ENCODE data around the gene BSND. TPM values are rescaled to one million over a fixed set of nuclear protein-coding genes. Genes with fewer than 3 reads are reported as not detected.

Gene BSND
- total RNA-seq, 3 donors from 2014 or later, result not detected

DNA sequence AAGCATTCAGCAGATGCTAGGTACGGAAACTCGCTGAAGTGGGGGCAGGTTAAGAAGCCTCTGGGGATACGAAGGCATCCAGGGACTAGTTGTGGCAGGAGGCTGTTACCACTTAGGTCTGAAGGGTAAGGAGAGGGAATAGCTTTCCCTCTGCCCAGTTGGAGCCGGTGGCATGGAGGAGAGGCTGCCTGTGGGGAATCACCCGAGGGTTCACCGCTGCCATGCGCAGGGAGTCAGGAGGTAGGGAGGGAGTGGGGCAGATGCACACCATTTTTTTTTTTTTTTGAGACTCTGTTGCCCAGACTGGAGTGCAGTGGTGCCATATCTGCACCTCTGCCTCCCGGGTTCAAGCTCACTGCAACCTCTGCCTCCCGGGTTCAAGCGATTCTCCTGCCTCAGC lies 46.7 kb downstream of the BSND start:
- no peaks in the 10 kb centered on the region for H3K4me1 ChIP-seq (ENCODE audit: low read depth)
- H3K9me3 ChIP-seq, result no peaks in the 10 kb centered on the region
- no peaks in the 10 kb centered on the region for H3K36me3 ChIP-seq (ENCODE audit: low read depth)
- TF ChIP-seq, protein P1, sequence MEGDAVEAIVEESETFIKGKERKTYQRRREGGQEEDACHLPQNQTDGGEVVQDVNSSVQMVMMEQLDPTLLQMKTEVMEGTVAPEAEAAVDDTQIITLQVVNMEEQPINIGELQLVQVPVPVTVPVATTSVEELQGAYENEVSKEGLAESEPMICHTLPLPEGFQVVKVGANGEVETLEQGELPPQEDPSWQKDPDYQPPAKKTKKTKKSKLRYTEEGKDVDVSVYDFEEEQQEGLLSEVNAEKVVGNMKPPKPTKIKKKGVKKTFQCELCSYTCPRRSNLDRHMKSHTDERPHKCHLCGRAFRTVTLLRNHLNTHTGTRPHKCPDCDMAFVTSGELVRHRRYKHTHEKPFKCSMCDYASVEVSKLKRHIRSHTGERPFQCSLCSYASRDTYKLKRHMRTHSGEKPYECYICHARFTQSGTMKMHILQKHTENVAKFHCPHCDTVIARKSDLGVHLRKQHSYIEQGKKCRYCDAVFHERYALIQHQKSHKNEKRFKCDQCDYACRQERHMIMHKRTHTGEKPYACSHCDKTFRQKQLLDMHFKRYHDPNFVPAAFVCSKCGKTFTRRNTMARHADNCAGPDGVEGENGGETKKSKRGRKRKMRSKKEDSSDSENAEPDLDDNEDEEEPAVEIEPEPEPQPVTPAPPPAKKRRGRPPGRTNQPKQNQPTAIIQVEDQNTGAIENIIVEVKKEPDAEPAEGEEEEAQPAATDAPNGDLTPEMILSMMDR (IDR thresholded peaks at IDR 0.05), result no peak
- DNase-seq (no peak), ATAC-seq (no peak)
- intact Hi-C loops (cut with DNase I, micrococcal nuclease), result no loop called here
- H3K4me3 ChIP-seq, result no peak overlapping the region

DNA sequence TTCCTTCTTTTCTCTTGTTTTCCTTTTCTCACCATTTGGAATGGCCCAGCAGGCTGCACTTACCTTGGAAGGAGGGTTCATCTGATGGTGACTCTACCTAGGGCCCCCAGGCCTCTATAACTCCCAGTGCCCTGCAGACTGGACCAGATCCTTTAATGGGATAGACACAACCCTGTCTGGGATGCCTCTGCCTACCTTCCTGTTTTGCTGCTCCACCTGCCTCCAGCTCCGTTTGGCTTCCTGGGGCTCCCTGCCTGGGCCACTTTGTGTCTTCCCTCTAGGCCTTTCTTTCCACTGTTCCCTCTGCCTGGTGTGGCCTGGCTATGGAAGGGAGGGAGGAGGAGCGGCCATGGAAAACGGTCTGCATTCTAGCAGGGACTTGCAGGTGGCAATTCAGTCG lies 48.1 kb downstream of the BSND start:
- no peak overlapping the region for H3K4me3 ChIP-seq
- H3K36me3 ChIP-seq (ENCODE audit: low read depth), result no peaks in the 10 kb centered on the region
- intact Hi-C loops (cut with DNase I, micrococcal nuclease), result no loop called here
- no peak for ATAC-seq
- H3K4me1 ChIP-seq (ENCODE audit: low read depth), result no peaks in the 10 kb centered on the region
- H3K9me3 ChIP-seq, result no peaks in the 10 kb centered on the region
- DNase-seq, result no peak
- TF ChIP-seq, protein P1 (IDR thresholded peaks at IDR 0.05), result no peak

DNA sequence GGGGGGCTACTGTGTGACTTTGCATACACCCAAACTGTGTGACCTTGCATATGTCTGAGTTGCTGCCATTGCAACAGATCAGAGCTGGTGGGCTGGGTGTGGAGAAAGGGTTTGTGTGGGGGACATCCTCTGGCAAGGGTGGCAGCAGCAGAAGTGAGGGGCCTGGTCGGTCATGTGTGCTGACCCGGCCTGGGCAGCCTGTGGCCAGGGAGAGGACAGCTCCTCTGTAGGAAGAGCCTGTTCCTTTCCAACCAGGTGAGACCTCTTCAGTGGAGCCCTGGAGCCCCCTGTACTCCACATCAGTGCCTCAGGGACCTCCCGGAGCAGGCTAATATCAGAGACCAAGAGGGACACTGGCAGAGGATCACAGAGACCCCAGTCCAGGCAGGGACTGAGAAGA lies 48.9 kb downstream of the BSND start:
- H3K4me1 ChIP-seq (ENCODE audit: low read depth), result no peaks in the 10 kb centered on the region
- TF ChIP-seq, protein P1 (IDR thresholded peaks at IDR 0.05), result no peak
- DNase-seq (no peak), ATAC-seq (no peak)
- H3K9me3 ChIP-seq, result no peaks in the 10 kb centered on the region
- H3K4me3 ChIP-seq, result no peak overlapping the region
- intact Hi-C loops (cut with DNase I, micrococcal nuclease), result no loop called here
- no peaks in the 10 kb centered on the region for H3K36me3 ChIP-seq (ENCODE audit: low read depth)

DNA sequence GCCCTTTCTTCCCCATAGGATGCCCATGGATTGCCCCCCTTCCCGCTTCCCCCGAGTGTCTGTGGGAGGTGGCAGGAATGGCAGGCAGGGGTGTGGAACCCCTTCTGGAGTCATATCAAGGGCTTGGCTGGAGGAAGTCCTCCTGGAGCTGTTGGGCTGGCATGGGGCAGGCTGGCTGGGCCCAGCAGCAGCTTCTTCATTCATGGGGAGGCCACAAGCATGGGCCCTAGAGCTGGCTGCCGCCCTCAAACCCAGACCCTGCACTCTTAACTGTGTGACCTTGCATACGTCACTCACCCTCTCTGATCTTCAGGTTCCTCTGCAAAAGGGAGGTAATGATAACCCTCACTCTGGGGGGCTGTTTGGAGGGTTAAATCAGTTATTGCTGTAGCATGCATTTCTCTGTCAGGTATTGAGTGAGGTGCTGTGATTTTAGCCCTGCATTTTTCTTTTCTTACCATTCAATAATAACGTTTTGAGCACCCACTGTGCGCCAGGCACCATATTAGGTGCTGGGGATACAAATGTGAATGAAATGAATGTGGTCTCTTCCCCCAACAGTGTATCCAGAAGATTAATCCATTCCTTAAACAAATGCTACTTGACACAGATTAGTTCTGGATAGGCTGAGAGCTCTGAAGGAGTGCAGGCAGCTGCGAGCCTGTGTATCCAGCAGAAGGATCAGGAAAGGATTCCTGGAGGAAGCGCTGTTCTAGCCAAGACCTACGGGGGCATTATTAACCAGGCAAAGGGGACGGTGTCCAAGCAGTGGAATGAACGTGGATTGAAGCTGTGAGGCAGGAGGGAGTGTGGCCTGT lies 49.9 kb downstream of the BSND start:
- TF ChIP-seq, protein P1 (IDR thresholded peaks at IDR 0.05), result no peak
- H3K4me1 ChIP-seq (ENCODE audit: low read depth), result no peaks in the 10 kb centered on the region
- H3K4me3 ChIP-seq, result no peak overlapping the region
- ATAC-seq, result no peak
- intact Hi-C loops (cut with DNase I, micrococcal nuclease), result no loop called here
- H3K9me3 ChIP-seq, result no peaks in the 10 kb centered on the region
- no peak for DNase-seq
- H3K36me3 ChIP-seq (ENCODE audit: low read depth), result no peaks in the 10 kb centered on the region

DNA sequence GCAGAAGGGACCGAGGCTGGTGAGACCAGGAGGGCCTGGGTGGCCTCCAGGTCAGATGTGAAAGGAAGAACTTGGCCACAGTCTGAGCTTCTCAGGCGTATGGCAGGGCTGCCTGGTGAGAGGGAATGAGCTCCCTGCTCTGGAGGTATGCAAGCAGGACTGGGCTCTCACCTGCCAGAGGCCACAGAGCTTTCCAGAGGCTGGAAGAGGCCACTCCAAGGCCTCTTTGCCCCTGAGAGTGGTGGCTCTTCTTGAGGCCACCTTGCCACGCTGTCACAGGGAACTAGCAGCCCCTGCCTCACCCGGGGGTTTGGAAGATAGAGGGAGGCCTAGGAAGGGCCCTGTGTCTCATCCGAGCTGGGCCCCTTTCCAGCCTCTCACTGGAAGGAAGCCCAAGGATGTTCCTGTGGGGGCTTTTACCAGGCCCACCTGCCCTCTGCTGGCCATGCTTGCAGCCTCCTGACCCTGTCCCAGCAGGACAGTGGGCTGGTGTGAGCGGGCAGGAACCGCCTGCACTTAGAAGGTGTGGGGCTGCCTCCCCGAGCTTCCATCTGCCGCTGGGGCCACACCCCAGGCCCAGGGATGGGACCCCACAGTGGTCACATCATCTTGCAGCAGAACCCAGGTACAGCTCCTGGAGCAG lies 50.7 kb downstream of the BSND start:
- intact Hi-C loops (cut with DNase I, micrococcal nuclease), result no loop called here
- TF ChIP-seq, protein P1 (IDR thresholded peaks at IDR 0.05), result no peak
- no peaks in the 10 kb centered on the region for H3K36me3 ChIP-seq (ENCODE audit: low read depth)
- DNase-seq (no peak), ATAC-seq (no peak)
- no peak overlapping the region for H3K4me3 ChIP-seq
- no peaks in the 10 kb centered on the region for H3K9me3 ChIP-seq
- no peaks in the 10 kb centered on the region for H3K4me1 ChIP-seq (ENCODE audit: low read depth)
